IPS-15b (cell line): ENCODE measurements around the gene SDE2.
"Not testable (repeated sequence)": the region's sequence is repeated elsewhere in the genome, so short reads cannot be mapped to it uniquely, and the experiment has no call there.

Source experiments
- H3K27me3 ChIP-seq: one replicate; pipeline ENCODE4 v1.6.1; 2013; ENCODE audit warnings: low read length; ENCODE audit not compliant: control insufficient read depth, insufficient read depth
- H3K36me3 ChIP-seq: one replicate; pipeline ENCODE4 v1.6.1; 2013; ENCODE audit warnings: low read length; ENCODE audit not compliant: control insufficient read depth, insufficient read depth
- H3K4me1 ChIP-seq: one replicate; pipeline ENCODE4 v1.6.1; 2013; ENCODE audit warnings: mild to moderate bottlenecking, low read length; ENCODE audit not compliant: control insufficient read depth, insufficient read depth
- H3K4me3 ChIP-seq: one replicate; pipeline ENCODE4 v1.5.1; 2013; ENCODE audit warnings: low read depth, low read length
- H3K9ac ChIP-seq: one replicate; pipeline ENCODE4 v1.6.1; 2013; ENCODE audit warnings: low read depth, mild to moderate bottlenecking, low read length
- H3K9me3 ChIP-seq: one replicate; pipeline ENCODE4 v1.6.1; 2013; ENCODE audit warnings: mild to moderate bottlenecking, low read length; ENCODE audit not compliant: control insufficient read depth, insufficient read depth

The SDE2 gene

DNA sequence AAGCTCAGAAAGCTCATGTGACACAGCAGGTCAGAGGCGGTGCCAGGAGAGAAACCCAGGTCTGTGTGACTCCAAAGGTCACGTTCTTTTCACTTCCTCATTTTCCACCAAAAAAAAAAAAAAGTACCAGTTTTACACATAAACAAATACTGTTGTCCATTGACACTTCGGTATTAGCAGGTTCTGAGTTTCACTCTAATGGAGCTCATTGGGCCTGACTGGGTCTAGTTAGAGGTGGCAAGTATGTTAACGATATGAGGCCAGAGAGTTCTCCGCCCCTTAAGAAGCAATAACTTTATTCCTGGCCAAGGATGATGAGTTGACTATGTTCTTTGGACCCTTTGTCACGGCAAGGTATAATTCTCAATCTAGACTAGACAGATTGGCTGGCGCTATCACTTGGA, 30.0 kb upstream of the SDE2 start:
- Histone ChIP-seq H3K27me3 (no peaks in the 10 kb centered on the region), H3K4me1 (no peaks in the 10 kb centered on the region), H3K9me3 (no peaks in the 10 kb centered on the region), H3K36me3 (no peaks in the 10 kb centered on the region), H3K9ac (no peak overlapping the region), H3K4me3 (no peak overlapping the region)

DNA sequence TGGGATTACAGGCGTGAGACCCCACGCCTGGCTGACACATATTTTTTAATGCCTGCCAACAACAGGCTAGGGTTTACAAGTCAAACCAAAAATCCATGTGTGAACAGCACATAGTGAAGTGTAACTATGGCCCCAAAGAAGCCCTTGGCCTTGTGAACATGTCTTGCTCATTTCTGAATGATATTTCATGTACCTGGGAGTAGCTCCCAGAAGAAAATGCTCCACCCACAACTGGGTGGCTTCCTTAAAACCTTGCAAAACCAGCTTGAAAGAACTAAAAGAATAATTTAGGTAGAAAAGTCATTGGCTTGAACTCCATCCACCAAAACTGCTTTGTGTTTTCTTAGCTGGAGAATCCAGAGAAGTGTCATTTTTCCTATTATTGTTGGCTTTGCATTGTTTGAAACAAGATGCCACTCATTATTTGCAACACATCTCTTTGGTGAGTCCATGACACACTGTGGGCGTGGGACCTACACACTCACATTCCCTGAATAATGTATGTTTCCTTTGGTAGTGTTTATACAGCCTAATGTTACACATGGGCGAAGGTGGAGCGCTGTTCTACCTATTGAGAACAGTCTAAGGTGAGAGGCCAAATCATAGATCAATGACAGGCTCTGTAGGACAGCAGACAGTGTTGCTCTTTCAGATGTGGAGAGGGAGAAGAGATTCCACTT, 28.5 kb upstream of the SDE2 start:
- Histone ChIP-seq H3K36me3 (no peaks in the 10 kb centered on the region), H3K9me3 (no peaks in the 10 kb centered on the region), H3K27me3 (no peaks in the 10 kb centered on the region), H3K4me1 (no peaks in the 10 kb centered on the region), H3K9ac (no peak overlapping the region), H3K4me3 (no peak overlapping the region)

DNA sequence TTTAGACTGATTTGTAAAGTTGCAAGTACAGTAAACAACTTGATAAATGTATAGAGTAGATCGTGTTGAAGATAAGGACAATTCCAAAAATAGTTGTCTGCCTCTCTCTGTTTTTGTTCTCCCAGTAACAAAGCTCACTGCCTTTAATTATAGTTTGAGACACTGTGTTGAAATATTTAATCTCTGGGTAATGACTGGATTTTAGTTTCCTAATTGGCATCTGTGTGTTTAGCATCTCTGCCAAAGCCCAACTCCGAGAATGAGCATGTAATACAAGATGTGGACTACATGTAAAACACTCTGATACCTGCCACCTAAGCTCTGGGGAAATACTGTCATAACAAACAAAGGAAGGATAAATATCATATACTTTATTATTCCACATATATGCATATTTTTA, 27.7 kb upstream of the SDE2 start:
- no peaks in the 10 kb centered on the region for H3K36me3 ChIP-seq
- no peaks in the 10 kb centered on the region for H3K4me1 ChIP-seq
- H3K4me3 ChIP-seq = no peak overlapping the region
- H3K9ac ChIP-seq = no peak overlapping the region
- no peaks in the 10 kb centered on the region for H3K9me3 ChIP-seq
- H3K27me3 ChIP-seq = no peaks in the 10 kb centered on the region

- Histone ChIP-seq H3K9ac (no peak overlapping the region), H3K27me3 (no peaks in the 10 kb centered on the region), H3K4me3 (no peak overlapping the region), H3K9me3 (no peaks in the 10 kb centered on the region), H3K4me1 (no peaks in the 10 kb centered on the region), H3K36me3 (no peaks in the 10 kb centered on the region)
These were observed 24.6 kb upstream of the SDE2 start for GRCh38 chr1:226023735-226024134.

- Histone ChIP-seq H3K36me3 (no peaks in the 10 kb centered on the region), H3K9me3 (no peaks in the 10 kb centered on the region), H3K27me3 (no peaks in the 10 kb centered on the region), H3K9ac (no peak overlapping the region), H3K4me1 (no peaks in the 10 kb centered on the region), H3K4me3 (no peak overlapping the region)
These were observed 22.7 kb upstream of the SDE2 start for GRCh38 chr1:226021801-226022200.

- no peaks in the 10 kb centered on the region for H3K27me3 ChIP-seq
- no peaks in the 10 kb centered on the region for H3K4me1 ChIP-seq
- no peaks in the 10 kb centered on the region for H3K36me3 ChIP-seq
- H3K9ac ChIP-seq = no peak overlapping the region
- H3K9me3 ChIP-seq = no peaks in the 10 kb centered on the region
- H3K4me3 ChIP-seq = no peak overlapping the region
These were observed 22.3 kb upstream of the SDE2 start for GRCh38 chr1:226021401-226021800.

- no peak overlapping the region for H3K9ac ChIP-seq
- H3K9me3 ChIP-seq = no peaks in the 10 kb centered on the region
- no peaks in the 10 kb centered on the region for H3K4me1 ChIP-seq
- H3K36me3 ChIP-seq = no peaks in the 10 kb centered on the region
- no peak overlapping the region for H3K4me3 ChIP-seq
- H3K27me3 ChIP-seq = no peaks in the 10 kb centered on the region
These were observed 20.4 kb upstream of the SDE2 start for GRCh38 chr1:226019572-226019971.

- no peak overlapping the region for H3K9ac ChIP-seq
- no peaks in the 10 kb centered on the region for H3K9me3 ChIP-seq
- H3K4me1 ChIP-seq = no peaks in the 10 kb centered on the region
- H3K36me3 ChIP-seq = no peaks in the 10 kb centered on the region
- no peak overlapping the region for H3K4me3 ChIP-seq
- H3K27me3 ChIP-seq = no peaks in the 10 kb centered on the region
These were observed 17.9 kb upstream of the SDE2 start for GRCh38 chr1:226017070-226017469.

- Histone ChIP-seq H3K9ac (no peak overlapping the region), H3K9me3 (no peaks in the 10 kb centered on the region), H3K4me3 (no peak overlapping the region), H3K27me3 (no peaks in the 10 kb centered on the region), H3K4me1 (no peaks in the 10 kb centered on the region), H3K36me3 (no peaks in the 10 kb centered on the region)
These were observed 10.5 kb upstream of the SDE2 start for GRCh38 chr1:226009650-226010044.

GRCh38 chr1:226007126-226007892, 8.2 kb upstream of the SDE2 start:
- H3K27me3 ChIP-seq, H3K9me3 ChIP-seq, H3K4me1 ChIP-seq, H3K36me3 ChIP-seq, H3K4me3 ChIP-seq, H3K9ac ChIP-seq: not testable (repeated sequence)

GRCh38 chr1:226006686-226007085, 7.5 kb upstream of the SDE2 start:
- H3K36me3 ChIP-seq = no peaks in the 10 kb centered on the region

GRCh38 chr1:226004396-226004795, 5.3 kb upstream of the SDE2 start:
- Histone ChIP-seq H3K27me3 (no peaks in the 10 kb centered on the region), H3K36me3 (no peaks in the 10 kb centered on the region), H3K4me1 (peaks cover 11% of the 10 kb centered on the region), H3K9ac (no peak overlapping the region), H3K4me3 (no peak overlapping the region), H3K9me3 (no peaks in the 10 kb centered on the region)

More at GRCh38 chr1:226006686-226007085, 7.5 kb upstream of the SDE2 start:
- Histone ChIP-seq H3K9ac (no peak overlapping the region), H3K9me3 (no peaks in the 10 kb centered on the region), H3K4me3 (no peak overlapping the region), H3K4me1 (peaks cover 6% of the 10 kb centered on the region), H3K27me3 (no peaks in the 10 kb centered on the region)
